Glomerular endothelial cell (primary cell): ENCODE measurements around the gene RANBP3L. TPM values are rescaled to one million over a fixed set of nuclear protein-coding genes. Genes with fewer than 3 reads are reported as not detected.
"Not testable (repeated sequence)": the region's sequence is repeated elsewhere in the genome, so short reads cannot be mapped to it uniquely, and the experiment has no call there.

Experiments used
- DNase-seq: peaks from one replicate; pipeline ENCODE4 v3.0.0-alpha.2; 2011; ENCODE audit warnings: low read depth, low spot score; ENCODE audit errors: extremely low read depth
- total RNA-seq: library from RNA; depleted of rRNA; stranded (reverse); fragments of >200 nt; gene quantifications from 2 replicates; pipeline ENCODE4 v1.2.3, GENCODE V29; 2015

The RANBP3L gene
- total RNA-seq, 1 donor from 2014 or later = not detected

DNA sequence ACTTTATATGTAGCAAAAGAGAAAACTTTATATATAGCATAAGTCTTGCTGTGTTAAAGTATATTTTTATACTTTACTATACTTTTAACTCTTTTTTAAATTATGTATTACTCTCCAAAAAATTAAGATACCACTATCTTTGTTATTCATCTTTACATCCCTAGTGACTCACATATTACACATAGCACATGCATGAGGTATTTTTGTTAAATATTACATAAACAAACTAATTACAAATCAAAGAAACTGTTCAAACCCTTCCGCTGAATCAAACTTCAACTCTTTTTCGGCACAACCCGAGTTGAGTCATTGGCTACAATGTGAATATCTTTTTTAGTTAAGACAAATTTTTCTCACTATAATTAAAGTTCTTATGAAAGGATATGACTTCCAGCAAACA is 92.0 kb downstream of the RANBP3L start:
- no peak for DNase-seq

DNA sequence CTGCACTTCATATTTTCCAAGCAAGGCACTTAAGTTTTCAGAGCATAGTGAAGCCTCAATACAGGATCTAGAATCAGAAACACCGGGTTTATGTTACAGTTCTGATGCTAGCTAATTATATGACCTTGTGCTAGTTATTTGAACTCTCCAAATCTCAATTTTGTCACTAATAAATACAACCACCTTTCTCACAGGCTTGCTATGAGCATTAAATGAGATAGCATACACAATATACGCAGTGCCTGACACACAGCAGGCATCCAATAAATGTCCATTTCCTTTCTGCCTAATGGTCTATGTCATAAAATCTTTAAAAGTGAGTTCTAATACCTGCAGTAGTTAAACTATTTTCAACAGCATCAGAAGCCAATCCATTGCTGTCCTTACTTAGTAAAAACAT is 92.9 kb downstream of the RANBP3L start:
- DNase-seq = no peak

DNA sequence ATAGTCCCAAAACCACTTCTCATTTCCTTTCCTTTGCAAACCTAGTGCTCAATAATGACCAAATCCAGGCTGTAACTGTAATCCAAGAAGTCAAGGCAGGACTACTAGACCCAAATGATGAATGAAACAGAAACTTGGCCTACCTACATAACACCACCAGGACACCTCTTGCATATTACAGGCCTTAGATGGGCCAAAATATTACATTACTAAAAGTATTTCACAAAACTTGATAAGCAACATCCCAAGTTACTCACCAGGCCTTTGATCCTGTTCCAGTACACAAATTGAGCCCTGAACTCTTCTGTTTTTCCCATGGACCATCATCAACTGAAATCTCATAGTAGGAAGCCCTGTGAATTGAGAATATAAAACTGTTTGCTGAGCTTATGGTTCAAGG is 94.8 kb downstream of the RANBP3L start:
- DNase-seq = no peak

DNA sequence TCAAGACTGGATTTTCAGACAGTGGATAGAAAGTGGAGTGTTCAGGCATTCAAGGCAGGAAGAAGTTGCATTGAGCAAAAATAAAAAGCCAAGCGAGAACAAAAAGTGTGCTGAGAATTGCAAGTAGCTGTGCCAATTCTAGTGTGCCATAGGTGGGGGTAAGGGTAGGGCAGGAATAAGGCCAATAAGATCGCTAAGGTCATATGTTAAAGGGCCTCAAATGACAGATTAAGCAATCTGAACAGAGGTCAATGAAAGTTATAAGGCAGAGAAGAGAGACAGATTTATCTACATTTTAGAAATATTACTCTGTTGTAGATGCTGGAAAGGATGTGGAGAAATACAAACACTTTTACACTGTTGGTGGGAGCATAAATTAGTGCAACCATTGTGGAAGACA is 96.4 kb downstream of the RANBP3L start:
- DNase-seq = no peak

DNA sequence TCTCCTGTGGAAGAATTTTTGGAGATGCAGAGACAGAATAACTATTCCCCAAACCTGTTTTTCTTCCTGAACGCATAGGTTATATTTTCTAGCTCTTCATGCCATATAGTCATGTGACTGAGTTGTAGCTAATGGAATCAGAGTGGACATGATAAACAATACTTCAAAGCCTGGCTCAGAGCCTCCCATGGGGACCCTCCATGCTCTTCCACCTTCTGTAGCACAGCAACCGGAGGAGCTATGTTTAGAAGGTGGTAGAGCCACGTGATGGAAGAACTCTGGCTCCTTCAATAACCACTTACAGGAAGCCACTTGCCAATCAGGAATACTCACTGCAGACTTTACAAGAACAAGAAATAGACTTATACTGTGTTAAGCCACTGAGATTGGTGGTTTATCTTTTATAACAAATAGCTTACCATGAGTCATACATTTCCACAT is 99.2 kb downstream of the RANBP3L start:
- DNase-seq = no peak

DNA sequence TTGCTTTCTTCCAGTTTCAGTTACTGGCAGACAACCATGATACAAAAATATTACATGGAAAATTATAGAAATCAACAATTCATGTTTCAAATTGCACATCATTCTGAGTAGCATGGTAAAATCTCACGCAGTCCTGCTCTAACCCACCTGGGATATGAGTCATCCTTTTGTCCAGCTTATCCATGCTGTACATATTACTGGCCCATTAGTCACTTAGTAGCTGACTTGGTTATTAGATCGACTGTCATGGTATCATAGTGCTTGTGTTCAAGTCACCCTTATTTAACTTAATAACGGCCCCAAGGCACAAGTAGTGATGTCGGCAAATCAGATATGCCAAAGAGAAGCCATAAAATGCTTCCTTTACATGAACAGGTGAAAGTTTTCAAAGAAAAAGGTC is 101.2 kb downstream of the RANBP3L start:
- DNase-seq = no peak

DNA sequence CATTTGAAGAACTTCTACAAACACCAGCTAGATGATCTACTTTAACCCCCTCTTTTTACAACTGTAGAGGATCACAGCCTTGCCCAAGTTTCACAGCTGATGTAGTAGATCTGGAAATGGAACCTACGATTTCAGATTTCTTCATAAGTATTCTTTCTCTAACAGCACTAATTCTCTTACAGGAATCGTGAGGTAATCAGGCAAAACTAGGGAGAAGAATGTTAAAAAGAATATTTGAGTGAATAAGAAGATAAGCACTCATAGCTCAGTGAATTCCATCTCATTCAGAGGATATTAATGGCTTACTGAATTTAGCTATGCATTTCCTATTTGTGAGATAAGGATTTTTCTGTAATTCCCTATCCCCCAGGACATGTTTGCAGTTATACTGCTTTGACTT is 102.1 kb downstream of the RANBP3L start:
- no peak for DNase-seq

DNA sequence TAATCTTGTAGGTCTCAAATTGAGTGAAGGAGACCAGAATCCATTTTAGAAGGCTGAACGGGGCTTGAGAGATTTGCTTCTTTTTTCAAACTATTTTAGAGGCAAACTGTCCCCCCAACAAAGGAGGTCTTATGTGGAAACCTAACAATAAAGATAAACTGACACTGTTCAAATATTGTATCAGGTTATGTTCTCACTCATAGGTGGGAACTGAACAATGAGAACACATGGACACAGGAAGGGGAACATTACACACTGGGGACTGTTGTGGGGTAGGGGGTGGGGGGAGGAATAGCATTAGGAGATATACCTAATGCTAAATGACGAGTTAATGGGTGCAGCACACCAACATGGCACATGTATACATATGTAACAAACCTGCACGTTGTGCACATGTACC is 102.9 kb downstream of the RANBP3L start:
- not testable (repeated sequence) for DNase-seq

Other genes starting within 250 kb of the RANBP3L start
- not detected in 2 replicates for gene UGT3A2, start 235.0 kb downstream of the RANBP3L start, total RNA-seq
- 3.8 and 4.3 TPM in 2 replicates for gene LMBRD2, start 150.0 kb downstream of the RANBP3L start, total RNA-seq
- gene SKP2, start 149.8 kb downstream of the RANBP3L start, total RNA-seq = 16.5 and 17.9 TPM in 2 replicates
- gene NADK2, start 60.0 kb downstream of the RANBP3L start, total RNA-seq = 8.7 and 9.6 TPM in 2 replicates